K562 (cell line): ENCODE measurements around the gene KIF26B. TPM values are rescaled to one million over a fixed set of nuclear protein-coding genes. Genes with fewer than 3 reads are reported as not detected.
A peak's percentile ranks its signal among the peaks of the same experiment; 100 is the strongest.

Experiments used
- ATF7 ChIP-seq: fragments of 450-650 bp; IDR thresholded peaks from 2 replicates; pipeline ENCODE4 v1.7.1; 2014; ENCODE audit warnings: mild to moderate bottlenecking, moderate library complexity
- CTBP1 ChIP-seq: fragments of 450-650 bp; IDR thresholded peaks from 2 replicates; pipeline ENCODE4 v1.6.1; 2016; ENCODE audit warnings: borderline replicate concordance
- DEAF1 ChIP-seq: fragments of 450-650 bp; formaldehyde crosslinking; IDR thresholded peaks from 2 replicates; pipeline ENCODE4 v1.4.0; 2020; ENCODE audit warnings: mild to moderate bottlenecking, moderate library complexity
- ESRRA ChIP-seq: fragments of 450-650 bp; IDR thresholded peaks from 2 replicates; pipeline ENCODE4 v1.6.1; 2014; ENCODE audit warnings: low read depth, mild to moderate bottlenecking, moderate library complexity, borderline replicate concordance
- RBM17 ChIP-seq: fragments of 200-400 bp; formaldehyde crosslinking; IDR thresholded peaks from 2 replicates; pipeline ENCODE4 v1.6.1; 2017; ENCODE audit warnings: low read depth, mild to moderate bottlenecking, low read length, borderline replicate concordance
- TEAD2 ChIP-seq: fragments of 450-650 bp; IDR thresholded peaks from 2 replicates; pipeline ENCODE4 v1.6.1; 2016; ENCODE audit warnings: missing genetic modification characterization, control low read depth, missing compliant biosample characterization
- ZNF24 ChIP-seq: fragments of 450-650 bp; IDR thresholded peaks from 2 replicates; pipeline ENCODE4 v1.6.1; 2016
- ZNF282 ChIP-seq: sonication (generic); formaldehyde crosslinking; IDR thresholded peaks from 2 replicates; pipeline ENCODE4 v1.8.1; 2023; ENCODE audit warnings: missing genetic modification reagents
- ZNF740 ChIP-seq, 3 experiments: fragments of 200-800 bp in 1 of 3; sonication (Bioruptor generic) in 1 of 3; sonication (generic) in 1 of 3; formaldehyde crosslinking in 1 of 3; IDR thresholded peaks; 2 replicates each; pipeline versions ENCODE4 v1.6.1 to v1.8.0; 2016 to 2022; ENCODE audit warnings: mild to moderate bottlenecking in 2 of 3, missing compliant biosample characterization in 2 of 3, missing genetic modification characterization in 2 of 3, missing genetic modification reagents in 1 of 3
- polyA plus RNA-seq, 8 experiments: library from polyadenylated mRNA; depleted of rRNA in 4 of 8; stranded (reverse) in 5 of 8; unstranded in 3 of 8; fragments of >200 nt; fragmentation: Nextera tagmentation in 2 of 8; fragmentation: Illumina TruSeq in 1 of 8; extraction: Ambion mirVana in 2 of 8; extraction: Trizol in 1 of 8; gene quantifications; 2 replicates each; pipeline versions ENCODE4 v1.2.1 to v1.2.3, GENCODE V29; 2011 to 2014; ENCODE audit warnings: inconsistent platforms in 1 of 8, missing spikeins in 1 of 8
- total RNA-seq, 7 experiments: library from RNA; depleted of rRNA in 6 of 7; stranded (reverse); fragments of >200 nt in 6 of 7; fragmentation: Illumina TruSeq in 2 of 7; extraction: Trizol in 2 of 7; gene quantifications; 2 replicates each; pipeline versions ENCODE4 v1.2.1 to v1.2.3, GENCODE V29; 2011 to 2021; ENCODE audit warnings: low replicate concordance in 1 of 7

The KIF26B gene
- total and polyA plus RNA-seq, 9 of the 15 experiments (the other 6 are each of a cell fraction or from before 2014, with no cell fraction given), result 0.02 to 0.08 (median 0.03) TPM; not detected in 6

DNA sequence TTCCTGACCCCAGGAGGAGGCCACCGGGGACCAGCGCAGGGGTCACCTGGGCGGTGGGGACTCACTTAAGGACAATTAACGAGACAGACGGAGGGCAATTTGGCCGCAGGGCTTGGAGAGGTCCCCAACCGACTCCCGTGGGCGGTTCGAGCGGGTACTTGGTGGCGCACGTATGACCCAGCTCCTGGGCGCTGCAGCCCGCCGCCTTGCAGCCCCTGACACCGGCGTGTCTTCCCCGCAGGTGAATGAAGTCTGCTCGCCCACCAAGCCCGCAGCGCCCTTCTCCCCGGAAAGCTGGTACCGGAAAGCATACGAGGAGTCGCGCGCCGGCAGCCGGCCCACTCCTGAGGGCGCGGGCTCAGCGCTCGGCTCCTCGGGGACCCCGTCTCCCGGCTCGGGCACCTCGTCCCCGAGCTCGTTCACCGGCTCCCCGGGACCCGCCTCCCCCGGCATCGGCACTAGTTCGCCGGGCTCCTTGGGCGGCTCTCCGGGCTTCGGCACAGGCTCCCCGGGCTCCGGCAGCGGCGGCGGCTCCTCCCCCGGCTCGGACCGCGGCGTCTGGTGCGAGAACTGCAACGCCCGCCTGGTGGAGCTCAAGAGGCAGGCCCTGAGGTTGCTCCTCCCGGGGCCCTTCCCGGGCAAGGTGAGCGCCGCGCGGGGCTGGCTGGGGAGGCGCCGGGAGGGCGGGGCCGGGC lies 1.4 kb downstream of the KIF26B start (continued):
- TF ChIP-seq ESRRA (peak; percentile 45; the same call in 1 of the 2 replicates), RBM17 (no peak), DEAF1 (CRISPR knock-in tag) (peak; percentile 47; the same call in 1 of the 2 replicates), ZNF282 (CRISPR knock-in tag) (0 out of 2 replicates have a peak, but pooled peaks have one; percentile 58), ZNF740 (CRISPR knock-in tag; IDR thresholded peaks at IDR 0.05) (peak; percentile 96; the same call in 1 of the 2 replicates), ZNF740 (tag; IDR thresholded peaks at IDR 0.05) (no peak), TEAD2 (tag) (no peak), CTBP1 (peak; percentile 77), ZNF24 (peak; percentile 36; the same call in 1 of the 2 replicates), ATF7 (peak; percentile 44; the same call in 1 of the 2 replicates)
